ENCODE measurements around the gene TNS2. TPM values are rescaled to one million over a fixed set of nuclear protein-coding genes. Genes with fewer than 3 reads are reported as not detected.
A peak's percentile ranks its signal among the peaks of the same experiment; 100 is the strongest.
"Not testable (repeated sequence)": the region's sequence is repeated elsewhere in the genome, so short reads cannot be mapped to it uniquely, and the experiment has no call there.

Gene TNS2
- polyA plus RNA-seq (2013, experiment 1 of 2; ENCODE audit: insufficient read length), result 63.1 TPM
- polyA plus RNA-seq (2013, experiment 2 of 2; ENCODE audit: insufficient read length), result 66.3 TPM

- peak; percentile 65 for DNase-seq
Observed at GRCh38 chr12:53049571-53050318, at the start of gene TNS2. TNS2 (plus strand) TSS chr12:53050065; CDS start chr12:53050186, 121 bp downstream.

GRCh38 chr12:53004178-53004577 is 45.7 kb upstream of the TNS2 start:
- no peak for DNase-seq

GRCh38 chr12:53004582-53004981 is 45.3 kb upstream of the TNS2 start:
- peak; percentile 28 for DNase-seq

- no peak for DNase-seq
Observed at GRCh38 chr12:53005215-53005985, 44.5 kb upstream of the TNS2 start.

- DNase-seq, result peak; percentile 100
Observed at GRCh38 chr12:53005986-53006809, 43.7 kb upstream of the TNS2 start, which contains the start of gene EIF4B. EIF4B (plus strand) TSS chr12:53006456; CDS start chr12:53006484, 28 bp downstream.

- peak; percentile 76 for DNase-seq
Observed at GRCh38 chr12:53006810-53007309, 43.0 kb upstream of the TNS2 start.

GRCh38 chr12:53007343-53007742 is 42.5 kb upstream of the TNS2 start:
- no peak for DNase-seq

- DNase-seq, result not testable (repeated sequence)
Observed at GRCh38 chr12:53008760-53009159, 41.1 kb upstream of the TNS2 start.

- no peak for DNase-seq
Observed at GRCh38 chr12:53010955-53011354, 38.9 kb upstream of the TNS2 start.

GRCh38 chr12:53011889-53012288 is 38.0 kb upstream of the TNS2 start:
- DNase-seq, result no peak

- DNase-seq, result no peak
Observed at GRCh38 chr12:53012928-53013327, 36.9 kb upstream of the TNS2 start.

- DNase-seq, result no peak
Observed at GRCh38 chr12:53014709-53015108, 35.2 kb upstream of the TNS2 start.

GRCh38 chr12:53025250-53025649 is 24.6 kb upstream of the TNS2 start:
- no peak for DNase-seq

- not testable (repeated sequence) for DNase-seq
Observed at GRCh38 chr12:53027014-53027413, 22.9 kb upstream of the TNS2 start.

- no peak for DNase-seq
Observed at GRCh38 chr12:53031616-53032015, 18.2 kb upstream of the TNS2 start.

- DNase-seq, result not testable (repeated sequence)
Observed at GRCh38 chr12:53033832-53034231, 16.0 kb upstream of the TNS2 start.

GRCh38 chr12:53034459-53034858 is 15.4 kb upstream of the TNS2 start:
- no peak for DNase-seq

- no peak for DNase-seq
Observed at GRCh38 chr12:53036802-53037201, 13.1 kb upstream of the TNS2 start.

GRCh38 chr12:53039851-53040250 is 10.0 kb upstream of the TNS2 start:
- DNase-seq, result no peak

- no peak for DNase-seq
Observed at GRCh38 chr12:53042607-53043454, 7.0 kb upstream of the TNS2 start.

- DNase-seq, result no peak
Observed at GRCh38 chr12:53044052-53044581, 5.7 kb upstream of the TNS2 start.
